HepG2 (cell line): ENCODE results near the gene AQP10. TPM values are rescaled to one million over a fixed set of nuclear protein-coding genes. Genes with fewer than 3 reads are reported as not detected.

ENCODE experiments used
- CREM ChIP-seq, 2 experiments: sonication (generic) in 1 of 2; formaldehyde crosslinking in 1 of 2; IDR thresholded peaks; 2 replicates each; pipeline versions ENCODE4 v1.4.0 to v1.6.1; 2016 to 2020; ENCODE audit warnings: antibody characterized with exemption in 1 of 2, mild to moderate bottlenecking in 1 of 2, missing genetic modification reagents in 1 of 2
- ISX ChIP-seq: sonication (generic); formaldehyde crosslinking; conservative IDR thresholded peaks from 2 replicates; pipeline ENCODE4 v1.5.0; 2020; ENCODE audit warnings: missing genetic modification reagents
- MAFK ChIP-seq, 2 experiments: IDR thresholded peaks in 1 of 2; conservative IDR thresholded peaks in 1 of 2; 2 replicates each; pipeline ENCODE4 v1.6.1; 2011; ENCODE audit warnings: improper control_type of control experiment in 2 of 2, low read length in 2 of 2
- PITX1 ChIP-seq: sonication (generic); formaldehyde crosslinking; IDR thresholded peaks from 2 replicates; pipeline ENCODE4 v1.5.1; 2020; ENCODE audit warnings: mild to moderate bottlenecking, missing genetic modification reagents
- RCOR2 ChIP-seq: IDR thresholded peaks from 2 replicates; pipeline ENCODE4 v1.6.1; 2016; ENCODE audit warnings: missing biosample characterization, missing genetic modification reagents
- TOE1 ChIP-seq: sonication (generic); formaldehyde crosslinking; IDR thresholded peaks from 2 replicates; pipeline ENCODE4 v1.4.0; 2020; ENCODE audit warnings: mild to moderate bottlenecking, missing genetic modification reagents
- YEATS4 ChIP-seq: sonication (generic); formaldehyde crosslinking; IDR thresholded peaks from 2 replicates; pipeline ENCODE4 v1.4.0; 2020; ENCODE audit warnings: missing genetic modification reagents, borderline replicate concordance
- ZNF12 ChIP-seq: sonication (generic); formaldehyde crosslinking; IDR thresholded peaks from 2 replicates; pipeline ENCODE4 v1.5.0; 2020; ENCODE audit warnings: missing genetic modification reagents
- ZNF460 ChIP-seq: sonication (generic); formaldehyde crosslinking; IDR thresholded peaks from 2 replicates; pipeline ENCODE4 v1.5.1; 2020; ENCODE audit warnings: missing genetic modification reagents, mild to moderate bottlenecking, borderline replicate concordance
- ZNF496 ChIP-seq: sonication (generic); formaldehyde crosslinking; IDR thresholded peaks from 2 replicates; pipeline ENCODE4 v1.8.1; 2023; ENCODE audit warnings: mild to moderate bottlenecking, moderate library complexity, missing genetic modification reagents; ENCODE audit not compliant: insufficient replicate concordance
- ZNF674 ChIP-seq: sonication (generic); formaldehyde crosslinking; IDR thresholded peaks from 2 replicates; pipeline ENCODE4 v1.5.0; 2020; ENCODE audit warnings: low read depth, mild to moderate bottlenecking, missing genetic modification reagents
- ZNF747 ChIP-seq: sonication (generic); formaldehyde crosslinking; IDR thresholded peaks from 2 replicates; pipeline ENCODE4 v1.8.1; 2023; ENCODE audit warnings: missing genetic modification reagents, mild to moderate bottlenecking, borderline replicate concordance
- ZNF790 ChIP-seq: sonication (generic); formaldehyde crosslinking; IDR thresholded peaks from 2 replicates; pipeline ENCODE4 v1.8.0; 2022; ENCODE audit warnings: missing genetic modification reagents, mild to moderate bottlenecking, borderline replicate concordance
- polyA plus RNA-seq, 8 experiments: library from polyadenylated mRNA; depleted of rRNA in 3 of 8; stranded (reverse) in 7 of 8; unstranded in 1 of 8; fragments of >200 nt; fragmentation: Illumina TruSeq in 4 of 8; extraction: Trizol in 4 of 8; gene quantifications; 2 replicates each; pipeline versions ENCODE4 v1.2.1 to v1.2.3, GENCODE V29; 2011 to 2016; ENCODE audit warnings: low read depth in 4 of 8, missing spikeins in 1 of 8, mixed read lengths in 1 of 8; ENCODE audit not compliant: insufficient read depth in 1 of 8
- total RNA-seq, 5 experiments: library from RNA; depleted of rRNA; stranded (reverse); fragments of >200 nt; fragmentation: Illumina TruSeq; extraction: Trizol; gene quantifications; 2 replicates each; pipeline ENCODE4 v1.2.3, GENCODE V29; 2016; ENCODE audit warnings: low read depth in 1 of 5
- TF ChIP-seq, protein P1 (sequence below), 2 experiments: sonication (generic) in 1 of 2; formaldehyde crosslinking in 1 of 2; IDR thresholded peaks; 2 replicates each; pipeline versions ENCODE4 v1.6.1 to v1.9.0; 2014 to 2022; ENCODE audit warnings: antibody characterized with exemption in 1 of 2, borderline replicate concordance in 1 of 2, inconsistent platforms in 1 of 2, low read depth in 1 of 2, missing genetic modification reagents in 1 of 2
- TF ChIP-seq, protein P2 (sequence below): sonication (generic); formaldehyde crosslinking; IDR thresholded peaks from 2 replicates; pipeline ENCODE4 v1.4.0; 2020; ENCODE audit warnings: mild to moderate bottlenecking, missing genetic modification reagents, borderline replicate concordance
- TF ChIP-seq, protein P3 (sequence below): IDR thresholded peaks from 2 replicates; pipeline ENCODE4 v1.6.1; 2016; ENCODE audit warnings: control low read depth
- TF ChIP-seq, protein P4 (sequence below): sonication (generic); formaldehyde crosslinking; IDR thresholded peaks from 2 replicates; pipeline ENCODE4 v1.5.0; 2020; ENCODE audit warnings: missing genetic modification reagents
- TF ChIP-seq, protein P5 (sequence below): sonication (generic); formaldehyde crosslinking; IDR thresholded peaks from 2 replicates; pipeline ENCODE4 v1.5.0; 2020; ENCODE audit warnings: missing genetic modification reagents

Gene AQP10
- total and polyA plus RNA-seq, 2 of the 13 experiments (the other 11 are each of a cell fraction or from before 2014, with no cell fraction given) = 0.30 TPM; not detected in 1

GRCh38 chr1:154351363-154352068 is 30.6 kb downstream of the AQP10 start (continued):
- TF ChIP-seq, protein P1, sequence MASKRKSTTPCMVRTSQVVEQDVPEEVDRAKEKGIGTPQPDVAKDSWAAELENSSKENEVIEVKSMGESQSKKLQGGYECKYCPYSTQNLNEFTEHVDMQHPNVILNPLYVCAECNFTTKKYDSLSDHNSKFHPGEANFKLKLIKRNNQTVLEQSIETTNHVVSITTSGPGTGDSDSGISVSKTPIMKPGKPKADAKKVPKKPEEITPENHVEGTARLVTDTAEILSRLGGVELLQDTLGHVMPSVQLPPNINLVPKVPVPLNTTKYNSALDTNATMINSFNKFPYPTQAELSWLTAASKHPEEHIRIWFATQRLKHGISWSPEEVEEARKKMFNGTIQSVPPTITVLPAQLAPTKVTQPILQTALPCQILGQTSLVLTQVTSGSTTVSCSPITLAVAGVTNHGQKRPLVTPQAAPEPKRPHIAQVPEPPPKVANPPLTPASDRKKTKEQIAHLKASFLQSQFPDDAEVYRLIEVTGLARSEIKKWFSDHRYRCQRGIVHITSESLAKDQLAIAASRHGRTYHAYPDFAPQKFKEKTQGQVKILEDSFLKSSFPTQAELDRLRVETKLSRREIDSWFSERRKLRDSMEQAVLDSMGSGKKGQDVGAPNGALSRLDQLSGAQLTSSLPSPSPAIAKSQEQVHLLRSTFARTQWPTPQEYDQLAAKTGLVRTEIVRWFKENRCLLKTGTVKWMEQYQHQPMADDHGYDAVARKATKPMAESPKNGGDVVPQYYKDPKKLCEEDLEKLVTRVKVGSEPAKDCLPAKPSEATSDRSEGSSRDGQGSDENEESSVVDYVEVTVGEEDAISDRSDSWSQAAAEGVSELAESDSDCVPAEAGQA (IDR thresholded peaks at IDR 0.05; ENCODE audit: low read depth) = no peak
- TF ChIP-seq, protein P1 (CRISPR knock-in tag; IDR thresholded peaks at IDR 0.05; ENCODE audit: borderline replicate concordance) = no peak
- TF ChIP-seq ZNF460 (no peak), ZNF12 (CRISPR knock-in tag) (no peak), RCOR2 (no peak), ZNF747 (CRISPR knock-in tag) (no peak), YEATS4 (CRISPR knock-in tag) (0 out of 2 replicates have a peak, but pooled peaks have one; percentile 13), TOE1 (CRISPR knock-in tag) (no peak), ZNF496 (CRISPR knock-in tag) (no peak), ZNF790 (no peak), ISX (CRISPR knock-in tag) (no peak), ZNF674 (CRISPR knock-in tag) (no peak), PITX1 (CRISPR knock-in tag) (no peak), MAFK (conservative IDR thresholded peaks at IDR 0.05 in 1 of 2, IDR thresholded peaks at IDR 0.05 in 1 of 2; ENCODE audit: low read length in 2 of 2) (no peak), CREM (IDR thresholded peaks at IDR 0.05) (no peak), CREM (CRISPR knock-in tag; IDR thresholded peaks at IDR 0.05) (no peak)
- TF ChIP-seq, protein P2, sequence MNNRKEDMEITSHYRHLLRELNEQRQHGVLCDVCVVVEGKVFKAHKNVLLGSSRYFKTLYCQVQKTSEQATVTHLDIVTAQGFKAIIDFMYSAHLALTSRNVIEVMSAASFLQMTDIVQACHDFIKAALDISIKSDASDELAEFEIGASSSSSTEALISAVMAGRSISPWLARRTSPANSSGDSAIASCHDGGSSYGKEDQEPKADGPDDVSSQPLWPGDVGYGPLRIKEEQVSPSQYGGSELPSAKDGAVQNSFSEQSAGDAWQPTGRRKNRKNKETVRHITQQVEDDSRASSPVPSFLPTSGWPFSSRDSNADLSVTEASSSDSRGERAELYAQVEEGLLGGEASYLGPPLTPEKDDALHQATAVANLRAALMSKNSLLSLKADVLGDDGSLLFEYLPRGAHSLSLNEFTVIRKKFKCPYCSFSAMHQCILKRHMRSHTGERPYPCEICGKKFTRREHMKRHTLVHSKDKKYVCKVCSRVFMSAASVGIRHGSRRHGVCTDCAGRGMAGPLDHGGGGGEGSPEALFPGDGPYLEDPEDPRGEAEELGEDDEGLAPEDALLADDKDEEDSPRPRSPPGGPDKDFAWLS = no peak
- TF ChIP-seq, protein P3, sequence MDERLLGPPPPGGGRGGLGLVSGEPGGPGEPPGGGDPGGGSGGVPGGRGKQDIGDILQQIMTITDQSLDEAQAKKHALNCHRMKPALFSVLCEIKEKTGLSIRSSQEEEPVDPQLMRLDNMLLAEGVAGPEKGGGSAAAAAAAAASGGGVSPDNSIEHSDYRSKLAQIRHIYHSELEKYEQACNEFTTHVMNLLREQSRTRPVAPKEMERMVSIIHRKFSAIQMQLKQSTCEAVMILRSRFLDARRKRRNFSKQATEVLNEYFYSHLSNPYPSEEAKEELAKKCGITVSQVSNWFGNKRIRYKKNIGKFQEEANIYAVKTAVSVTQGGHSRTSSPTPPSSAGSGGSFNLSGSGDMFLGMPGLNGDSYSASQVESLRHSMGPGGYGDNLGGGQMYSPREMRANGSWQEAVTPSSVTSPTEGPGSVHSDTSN (CRISPR knock-in tag) = 0 out of 2 replicates have a peak, but pooled peaks have one; percentile 38
- TF ChIP-seq, protein P4, sequence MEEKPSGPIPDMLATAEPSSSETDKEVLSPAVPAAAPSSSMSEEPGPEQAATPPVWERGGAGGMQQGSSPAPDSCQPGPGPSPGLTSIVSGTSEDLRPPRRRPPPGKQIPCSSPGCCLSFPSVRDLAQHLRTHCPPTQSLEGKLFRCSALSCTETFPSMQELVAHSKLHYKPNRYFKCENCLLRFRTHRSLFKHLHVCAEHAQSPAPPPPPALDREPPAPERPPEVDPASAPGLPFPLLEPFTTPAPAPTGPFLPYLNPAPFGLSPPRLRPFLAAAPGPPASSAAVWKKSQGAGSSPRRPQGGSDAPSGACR (CRISPR knock-in tag) = no peak
- TF ChIP-seq, protein P5, sequence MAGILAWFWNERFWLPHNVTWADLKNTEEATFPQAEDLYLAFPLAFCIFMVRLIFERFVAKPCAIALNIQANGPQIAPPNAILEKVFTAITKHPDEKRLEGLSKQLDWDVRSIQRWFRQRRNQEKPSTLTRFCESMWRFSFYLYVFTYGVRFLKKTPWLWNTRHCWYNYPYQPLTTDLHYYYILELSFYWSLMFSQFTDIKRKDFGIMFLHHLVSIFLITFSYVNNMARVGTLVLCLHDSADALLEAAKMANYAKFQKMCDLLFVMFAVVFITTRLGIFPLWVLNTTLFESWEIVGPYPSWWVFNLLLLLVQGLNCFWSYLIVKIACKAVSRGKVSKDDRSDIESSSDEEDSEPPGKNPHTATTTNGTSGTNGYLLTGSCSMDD (CRISPR knock-in tag) = no peak
